HAP-1 (cell line): Measurements from ENCODE around the gene NRN1L.

ENCODE experiments used
- DNase-seq, 2 experiments: peaks; one replicate each; pipeline ENCODE4 v3.0.0-alpha.2; 2016 to 2020; ENCODE audit warnings: low spot score in 2 of 2
- H3K27me3 ChIP-seq: fragments of 250-450 bp; sonication (Bioruptor Pico); 2 replicates; pipeline ENCODE4 v1.5.1; 2020; ENCODE audit warnings: low read depth, mild to moderate bottlenecking, moderate library complexity
- H3K36me3 ChIP-seq: fragments of 250-450 bp; sonication (Bioruptor Pico); replicated peaks from 2 replicates; pipeline ENCODE4 v1.5.1; 2020; ENCODE audit warnings: mild to moderate bottlenecking
- H3K4me1 ChIP-seq: fragments of 250-450 bp; sonication (Bioruptor Pico); 2 replicates; pipeline ENCODE4 v1.5.1; 2020; ENCODE audit warnings: mild to moderate bottlenecking
- H3K4me3 ChIP-seq: fragments of 250-450 bp; sonication (Bioruptor Pico); 2 replicates; pipeline ENCODE4 v1.5.1; 2020; ENCODE audit warnings: mild to moderate bottlenecking, moderate library complexity
- H3K9me3 ChIP-seq: fragments of 250-450 bp; sonication (Bioruptor Pico); 2 replicates; pipeline ENCODE4 v1.5.1; 2020; ENCODE audit warnings: mild to moderate bottlenecking, moderate library complexity
- in situ Hi-C: fragments of 300-500 bp; cut with MboI; formaldehyde crosslinking; loops from 3 replicates; pipeline ENCODE4 v1.14.3; 2020; ENCODE audit warnings: low sequenced_read_pairs, inconsistent platforms, mixed read lengths

NRN1L gene

DNA sequence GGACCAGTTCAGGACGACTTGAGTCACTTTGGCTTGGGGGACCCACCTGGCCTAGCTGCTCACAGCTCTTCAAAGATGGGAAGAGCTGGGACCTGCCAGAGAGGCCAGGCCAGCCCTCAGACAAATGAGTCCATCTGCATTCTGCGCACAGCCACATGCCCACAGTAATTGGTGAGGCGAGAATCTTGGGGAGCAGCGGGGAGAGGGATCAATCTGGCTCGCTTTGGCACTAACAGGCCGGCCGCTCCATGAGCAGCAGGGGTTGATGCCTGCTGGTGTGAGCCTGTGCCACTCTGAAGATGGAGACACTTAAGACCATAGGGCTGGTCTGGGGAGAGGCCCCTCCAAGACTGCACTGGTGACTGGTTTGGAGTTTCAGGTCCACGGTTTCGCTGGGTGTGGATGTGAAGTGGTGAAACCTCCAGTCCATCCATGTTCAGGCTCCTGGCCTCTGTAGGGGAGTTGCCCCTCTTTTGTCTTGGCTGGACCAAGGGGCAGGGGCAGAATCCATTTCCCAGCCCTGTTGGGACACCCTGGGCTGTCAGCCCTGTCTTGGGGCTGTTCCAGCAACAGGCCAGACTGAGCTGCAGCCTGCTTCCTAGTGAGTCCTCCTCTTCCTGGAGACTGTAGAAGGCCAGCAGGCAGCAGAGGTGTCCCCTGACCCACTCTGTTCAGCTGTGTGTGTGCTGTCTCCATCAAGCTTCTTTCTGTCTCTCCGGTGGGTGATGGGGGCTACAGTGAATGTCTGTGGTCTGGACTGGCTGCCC lies 39.6 kb downstream of the NRN1L start:
- H3K9me3 ChIP-seq: no peaks in the 10 kb centered on the region
- peaks cover 22% of the 10 kb centered on the region for H3K36me3 ChIP-seq
- no peak for DNase-seq
- no peaks in the 10 kb centered on the region for H3K4me1 ChIP-seq
- no peaks in the 10 kb centered on the region for H3K27me3 ChIP-seq
- in situ Hi-C loops: no loop called here
- H3K4me3 ChIP-seq: no peak overlapping the region

- Histone ChIP-seq H3K9me3 (no peaks in the 10 kb centered on the region), H3K4me1 (no peaks in the 10 kb centered on the region), H3K27me3 (no peaks in the 10 kb centered on the region), H3K36me3 (peaks cover 25% of the 10 kb centered on the region), H3K4me3 (no peak overlapping the region)
- in situ Hi-C loops: loop anchor here (5.0 kb wide), 1 partner anchor 259 kb away; the partner anchor contains the start of genes C16orf86 and ENKD1
- DNase-seq: no peak
Observed at GRCh38 chr16:67926181-67926750, 41.6 kb downstream of the NRN1L start.

DNA sequence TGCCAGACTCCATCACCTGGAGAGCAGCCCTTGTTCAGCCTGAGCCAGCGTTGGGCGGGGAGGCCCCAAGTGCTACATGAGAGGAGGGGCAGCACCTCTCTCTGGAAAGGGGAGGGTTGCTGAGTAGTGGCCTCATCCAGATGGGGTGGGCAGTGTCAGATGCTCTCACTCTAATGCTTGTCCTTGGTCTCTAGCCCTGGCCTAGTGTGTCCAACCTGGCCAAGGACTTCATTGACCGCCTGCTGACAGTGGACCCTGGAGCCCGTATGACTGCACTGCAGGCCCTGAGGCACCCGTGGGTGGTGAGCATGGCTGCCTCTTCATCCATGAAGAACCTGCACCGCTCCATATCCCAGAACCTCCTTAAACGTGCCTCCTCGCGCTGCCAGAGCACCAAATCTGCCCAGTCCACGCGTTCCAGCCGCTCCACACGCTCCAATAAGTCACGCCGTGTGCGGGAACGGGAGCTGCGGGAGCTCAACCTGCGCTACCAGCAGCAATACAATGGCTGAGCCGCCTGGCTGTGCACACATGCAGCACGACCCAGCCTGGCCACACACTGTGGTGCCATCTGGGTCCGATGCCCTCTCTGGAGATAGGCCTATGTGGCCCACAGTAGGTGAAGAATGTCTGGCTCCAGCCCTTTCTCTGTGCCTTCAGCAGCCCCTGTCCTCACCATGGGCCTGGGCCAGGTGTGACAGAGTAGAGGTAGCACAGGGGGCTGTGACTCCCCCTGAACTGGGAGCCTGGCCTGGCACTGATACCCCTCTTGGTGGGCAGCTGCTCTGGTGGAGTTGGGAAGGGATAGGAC lies 42.7 kb downstream of the NRN1L start:
- in situ Hi-C loops: loop anchor here (5.0 kb wide), 1 partner anchor 260 kb away; the partner anchor contains the start of genes C16orf86 and ENKD1
- Histone ChIP-seq H3K9me3 (no peaks in the 10 kb centered on the region), H3K36me3 (peaks cover 25% of the 10 kb centered on the region), H3K4me1 (no peaks in the 10 kb centered on the region), H3K27me3 (no peaks in the 10 kb centered on the region), H3K4me3 (no peak overlapping the region)
- DNase-seq: no peak

DNA sequence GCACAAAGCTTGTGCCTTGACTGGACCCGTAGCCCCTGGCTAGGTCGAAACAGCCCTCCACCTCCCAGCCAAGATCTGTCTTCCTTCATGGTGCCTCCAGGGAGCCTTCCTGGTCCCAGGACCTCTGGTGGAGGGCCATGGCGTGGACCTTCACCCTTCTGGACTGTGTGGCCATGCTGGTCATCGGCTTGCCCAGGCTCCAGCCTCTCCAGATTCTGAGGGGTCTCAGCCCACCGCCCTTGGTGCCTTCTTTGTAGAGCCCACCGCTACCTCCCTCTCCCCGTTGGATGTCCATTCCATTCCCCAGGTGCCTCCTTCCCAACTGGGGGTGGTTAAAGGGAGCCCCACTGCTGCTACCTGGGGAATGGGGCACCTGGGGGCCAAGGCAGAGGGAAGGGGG lies 43.5 kb downstream of the NRN1L start:
- Histone ChIP-seq H3K4me1 (no peaks in the 10 kb centered on the region), H3K36me3 (peaks cover 26% of the 10 kb centered on the region), H3K27me3 (no peaks in the 10 kb centered on the region), H3K4me3 (no peak overlapping the region), H3K9me3 (no peaks in the 10 kb centered on the region)
- in situ Hi-C loops: loop anchor here (5.0 kb wide), 1 partner anchor 261 kb away; the partner anchor contains the start of genes C16orf86 and ENKD1
- DNase-seq: no peak

GRCh38 chr16:67928561-67929364 lies 44.1 kb downstream of the NRN1L start:
- no peaks in the 10 kb centered on the region for H3K9me3 ChIP-seq
- peaks cover 23% of the 10 kb centered on the region for H3K36me3 ChIP-seq
- H3K4me1 ChIP-seq: no peaks in the 10 kb centered on the region
- no peaks in the 10 kb centered on the region for H3K27me3 ChIP-seq
- in situ Hi-C loops: loop anchor here (5.0 kb wide), 1 partner anchor 261 kb away; the partner anchor contains the start of genes C16orf86 and ENKD1
- no peak overlapping the region for H3K4me3 ChIP-seq
- peak; percentile 66 to 85 for DNase-seq

DNA sequence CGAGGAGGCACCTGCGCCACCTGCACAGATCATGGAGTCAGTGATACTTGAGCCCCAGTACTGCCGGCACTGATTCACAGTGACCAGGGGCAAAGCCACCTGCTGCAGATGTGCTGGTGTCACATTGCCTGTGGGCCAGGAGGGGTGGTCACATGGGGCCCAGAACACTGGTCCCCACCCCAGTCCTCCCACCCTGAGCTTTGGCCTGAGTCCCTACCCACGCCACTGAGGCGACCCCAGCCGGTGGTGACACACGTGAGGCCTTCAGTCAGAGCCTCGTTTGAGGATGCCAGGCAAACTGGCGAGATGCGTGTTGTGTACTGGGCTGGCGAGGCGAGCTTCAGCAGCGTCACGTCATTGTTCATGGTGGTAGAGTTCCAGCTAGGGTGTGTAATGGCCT lies 45.5 kb downstream of the NRN1L start:
- Histone ChIP-seq H3K27me3 (no peaks in the 10 kb centered on the region), H3K4me1 (peaks cover 9% of the 10 kb centered on the region), H3K4me3 (no peak overlapping the region), H3K9me3 (no peaks in the 10 kb centered on the region), H3K36me3 (peaks cover 24% of the 10 kb centered on the region)
- in situ Hi-C loops: no loop called here
- no peak for DNase-seq

- DNase-seq: no peak
- in situ Hi-C loops: no loop called here
- Histone ChIP-seq H3K4me1 (peaks cover 9% of the 10 kb centered on the region), H3K4me3 (no peak overlapping the region), H3K27me3 (no peaks in the 10 kb centered on the region), H3K9me3 (no peaks in the 10 kb centered on the region), H3K36me3 (peaks cover 24% of the 10 kb centered on the region)
Observed at GRCh38 chr16:67930678-67931211, 46.1 kb downstream of the NRN1L start.

DNA sequence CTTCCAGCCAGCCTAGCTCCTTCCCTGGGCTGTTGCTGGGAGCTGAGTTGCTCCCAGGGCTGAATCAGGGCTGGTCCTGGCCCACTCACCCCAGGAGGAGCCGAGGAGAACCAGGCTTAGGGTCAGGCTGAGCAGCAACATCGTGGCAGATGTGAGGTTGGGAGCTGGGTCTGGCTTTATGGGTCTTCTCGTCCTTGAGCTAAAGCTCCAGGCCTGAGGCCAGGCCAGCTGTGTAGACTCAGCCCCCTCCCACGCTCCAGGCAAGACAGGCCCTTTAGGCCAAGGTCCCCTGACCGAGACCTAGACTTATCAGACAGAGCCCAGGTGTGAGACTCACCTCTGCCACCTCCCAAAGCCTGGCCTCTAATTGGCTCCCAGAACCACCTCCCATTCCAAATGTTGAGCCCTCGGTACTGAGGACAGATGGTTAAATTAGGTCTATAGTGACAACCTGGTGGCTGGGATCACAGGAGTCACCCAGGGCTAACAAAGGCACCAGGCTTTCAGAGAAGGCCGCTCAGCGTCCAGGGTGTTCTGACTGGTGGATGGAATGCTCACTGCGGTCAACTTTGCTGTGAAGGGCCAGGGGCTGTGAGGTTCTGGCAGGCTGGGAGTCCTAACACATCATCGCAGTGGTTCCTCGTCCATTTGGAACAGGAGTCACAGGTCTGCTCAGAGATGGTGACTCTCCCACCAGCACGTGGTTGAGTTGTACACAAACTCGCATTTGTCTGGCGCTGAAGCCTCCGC lies 47.2 kb downstream of the NRN1L start, which contains the start of gene CTRL:
Gene CTRL (minus strand): TSS at position 151 of the 750 bp plus-strand sequence. CDS start 10 bp downstream, at position 141.
- peaks cover 24% of the 10 kb centered on the region for H3K36me3 ChIP-seq
- H3K4me3 ChIP-seq: no peak within 1 kb of the TSS
- in situ Hi-C loops: no loop called here
- H3K4me1 ChIP-seq: peaks cover 9% of the 10 kb centered on the region
- no peak for DNase-seq
- H3K27me3 ChIP-seq: no peaks in the 10 kb centered on the region
- H3K9me3 ChIP-seq: no peaks in the 10 kb centered on the region

DNA sequence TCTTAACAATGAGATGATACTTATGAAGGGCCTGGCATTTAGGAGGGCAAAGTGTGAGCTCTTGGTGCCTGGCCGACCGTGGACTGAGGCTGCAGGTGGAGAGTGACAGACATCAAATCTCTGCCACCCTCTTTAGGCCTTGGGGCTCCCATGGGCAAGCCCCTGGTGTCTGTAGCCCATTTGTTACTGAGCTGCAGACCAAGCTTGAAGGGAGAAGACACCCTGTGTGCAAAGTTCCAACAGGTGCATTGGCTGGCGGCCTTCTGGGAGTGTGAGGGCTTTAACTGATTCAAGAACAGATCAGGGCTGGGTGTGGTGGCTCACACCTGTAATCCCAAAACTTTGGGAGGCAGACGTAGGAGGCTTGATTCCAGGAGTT lies 47.8 kb downstream of the NRN1L start:
- Histone ChIP-seq H3K27me3 (no peaks in the 10 kb centered on the region), H3K9me3 (no peaks in the 10 kb centered on the region), H3K4me1 (peaks cover 9% of the 10 kb centered on the region), H3K4me3 (no peak overlapping the region), H3K36me3 (peaks cover 24% of the 10 kb centered on the region)
- in situ Hi-C loops: no loop called here
- no peak for DNase-seq

GRCh38 chr16:67933805-67934204 lies 49.1 kb downstream of the NRN1L start:
- no peak for DNase-seq
- H3K4me1 ChIP-seq: peaks cover 9% of the 10 kb centered on the region
- no peaks in the 10 kb centered on the region for H3K9me3 ChIP-seq
- H3K27me3 ChIP-seq: no peaks in the 10 kb centered on the region
- no peak overlapping the region for H3K4me3 ChIP-seq
- in situ Hi-C loops: no loop called here
- H3K36me3 ChIP-seq: peaks cover 15% of the 10 kb centered on the region

GRCh38 chr16:67934306-67935100 lies 49.8 kb downstream of the NRN1L start:
- in situ Hi-C loops: no loop called here
- H3K9me3 ChIP-seq: no peaks in the 10 kb centered on the region
- peak overlapping the region; percentile 99 for H3K4me3 ChIP-seq
- H3K27me3 ChIP-seq: no peaks in the 10 kb centered on the region
- no peak for DNase-seq
- H3K4me1 ChIP-seq: peaks cover 9% of the 10 kb centered on the region
- peaks cover 11% of the 10 kb centered on the region for H3K36me3 ChIP-seq

DNA sequence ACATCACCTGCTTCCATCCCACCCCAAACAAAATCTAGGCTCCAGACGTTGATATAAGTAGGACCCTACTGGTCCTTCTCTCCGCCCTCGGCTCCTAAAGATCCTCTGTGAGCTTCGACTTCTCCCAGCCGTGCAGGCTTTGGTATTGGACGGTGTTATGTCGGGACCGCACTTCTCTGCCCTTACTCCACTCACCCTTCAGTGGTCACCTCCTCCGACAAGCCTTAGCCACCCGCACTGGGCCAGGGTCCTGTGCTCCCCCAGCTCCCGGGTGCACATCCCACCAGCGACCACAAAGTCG lies 50.4 kb downstream of the NRN1L start:
- Histone ChIP-seq H3K9me3 (no peaks in the 10 kb centered on the region), H3K27me3 (no peaks in the 10 kb centered on the region), H3K4me1 (peaks cover 9% of the 10 kb centered on the region), H3K36me3 (peaks cover 15% of the 10 kb centered on the region), H3K4me3 (peak overlapping the region; percentile 99)
- no peak for DNase-seq
- in situ Hi-C loops: no loop called here
